ENCODE data around the gene FRS2. TPM values are rescaled to one million over a fixed set of nuclear protein-coding genes. Genes with fewer than 3 reads are reported as not detected.
A peak's percentile ranks its signal among the peaks of the same experiment; 100 is the strongest.

Gene FRS2
- 10 to 100 TPM; 52.0 to 79.0 (median 61.0) TPM for total RNA-seq

- H3K27ac ChIP-seq: peak within 1 kb of the TSS; percentile 82 to 95 (median 82)
- no peaks in the 10 kb centered on the region for H3K36me3 ChIP-seq
- intact Hi-C loops (cut with DNase I): loop anchor here (2.0 kb wide), 1 partner anchor 100 kb away; no protein-coding TSS in a partner anchor
- TF ChIP-seq POLR2A (IDR thresholded peaks at IDR 0.05): peak in 1 of 2 donors; percentile 80
- TF ChIP-seq CTCF (IDR thresholded peaks at IDR 0.05): peak in 3 of 6 experiments; percentile 34 to 40 (median 36)
- no peaks in the 10 kb centered on the region for H3K9me3 ChIP-seq
- H3K4me1 ChIP-seq: peaks cover 20 to 47% of the 10 kb centered on the region in 2 donors
- H3K4me3 ChIP-seq (replicated peaks in 1 of 3): peak within 1 kb of the TSS; percentile 71 to 95 (median 78)
- H3K27me3 ChIP-seq: no peaks in the 10 kb centered on the region
- peak; percentile 91 for DNase-seq
- WGBS, 2 donors: 0 to 1% methylated on average over 19 to 39 of the region's 68 CpGs
Observed at GRCh38 chr12:69470189-69471075, at the start of gene FRS2. Gene FRS2, plus strand, starts transcription at chr12:69470388. Its CDS starts 98,643 bp downstream, at chr12:69569031.

- no peak for DNase-seq
- TF ChIP-seq CTCF (IDR thresholded peaks at IDR 0.05): no peak
- TF ChIP-seq POLR2A (IDR thresholded peaks at IDR 0.05): no peak
- H3K27ac ChIP-seq: no peak overlapping the region
- intact Hi-C loops (cut with DNase I): no loop called here
- no peaks in the 10 kb centered on the region for H3K27me3 ChIP-seq
- 88 to 89% methylated on average over 3 of the region's 3 CpGs for WGBS, 2 donors
- H3K36me3 ChIP-seq: no peaks in the 10 kb centered on the region
- H3K4me1 ChIP-seq: no peaks in the 10 kb centered on the region
- H3K9me3 ChIP-seq: no peaks in the 10 kb centered on the region
- no peak overlapping the region for H3K4me3 ChIP-seq (replicated peaks in 1 of 3)
Observed at GRCh38 chr12:69421548-69421947, 48.6 kb upstream of the FRS2 start.

GRCh38 chr12:69423037-69423905 is 46.9 kb upstream of the FRS2 start:
- DNase-seq: no peak
- Histone ChIP-seq H3K4me1 (no peaks in the 10 kb centered on the region), H3K27ac (no peak overlapping the region), H3K9me3 (no peaks in the 10 kb centered on the region), H3K4me3 (replicated peaks in 1 of 3) (no peak overlapping the region), H3K27me3 (no peaks in the 10 kb centered on the region), H3K36me3 (no peaks in the 10 kb centered on the region)
- intact Hi-C loops (cut with DNase I): no loop called here
- TF ChIP-seq CTCF (IDR thresholded peaks at IDR 0.05) (no peak), POLR2A (IDR thresholded peaks at IDR 0.05) (no peak)
- 59 to 63% methylated on average over 5 of the region's 5 CpGs for WGBS, 2 donors

- Histone ChIP-seq H3K27ac (no peak overlapping the region), H3K36me3 (no peaks in the 10 kb centered on the region), H3K27me3 (no peaks in the 10 kb centered on the region), H3K9me3 (no peaks in the 10 kb centered on the region), H3K4me1 (no peaks in the 10 kb centered on the region), H3K4me3 (replicated peaks in 1 of 3) (no peak overlapping the region)
- no peak for TF ChIP-seq CTCF (IDR thresholded peaks at IDR 0.05)
- no peak for TF ChIP-seq POLR2A (IDR thresholded peaks at IDR 0.05)
- intact Hi-C loops (cut with DNase I): no loop called here
- DNase-seq: no peak
- WGBS, 2 donors: 94 to 98% methylated on average over 3 of the region's 3 CpGs
Observed at GRCh38 chr12:69425417-69425816, 44.8 kb upstream of the FRS2 start.
